Skin epidermis (tissue), 12 donors: Measurements from ENCODE around the gene SEMA4F.

Experiments used
- H3K27ac ChIP-seq, 21 experiments: fragments of 200-600 bp; sonication (generic) in 11 of 21; one replicate each; pipeline ENCODE4 v1.5.0; 2020; ENCODE audit warnings: mild to moderate bottlenecking in 3 of 21, inconsistent platforms in 2 of 21, moderate library complexity in 2 of 21
- H3K4me3 ChIP-seq, 7 experiments: fragments of 200-600 bp; sonication (generic) in 2 of 7; one replicate each; pipeline ENCODE4 v1.5.0; 2020; ENCODE audit warnings: inconsistent platforms in 2 of 7, mild to moderate bottlenecking in 2 of 7, moderate library complexity in 1 of 7

Gene SEMA4F

GRCh38 chr2:74702001-74702715 is 48.1 kb downstream of the SEMA4F start:
- no peak overlapping the region for H3K27ac ChIP-seq
- no peak overlapping the region for H3K4me3 ChIP-seq

GRCh38 chr2:74703373-74703772 is 49.3 kb downstream of the SEMA4F start:
- Histone ChIP-seq H3K27ac (no peak overlapping the region), H3K4me3 (no peak overlapping the region)

GRCh38 chr2:74704216-74704615 is 50.2 kb downstream of the SEMA4F start:
- Histone ChIP-seq H3K27ac (no peak overlapping the region), H3K4me3 (no peak overlapping the region)

DNA sequence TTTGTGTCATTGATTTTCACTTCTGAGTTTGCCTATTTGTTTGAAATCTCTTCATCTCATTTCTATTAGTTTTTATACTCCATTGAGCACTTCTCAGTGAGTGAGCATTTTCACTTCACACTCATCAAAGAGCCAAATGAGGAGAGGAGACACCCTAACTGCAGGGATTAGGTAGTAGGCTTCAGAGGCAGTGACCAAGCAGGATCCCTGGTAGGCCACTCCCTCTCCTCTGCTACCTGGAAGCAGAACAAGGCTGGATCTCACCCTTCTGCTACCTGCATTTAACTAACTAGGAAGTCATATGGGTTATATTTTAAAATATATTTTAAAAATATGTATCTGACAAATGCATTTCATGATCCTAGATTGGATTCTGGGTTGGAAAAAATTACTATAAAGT is 52.7 kb downstream of the SEMA4F start:
- Histone ChIP-seq H3K27ac (no peak overlapping the region), H3K4me3 (no peak overlapping the region)

DNA sequence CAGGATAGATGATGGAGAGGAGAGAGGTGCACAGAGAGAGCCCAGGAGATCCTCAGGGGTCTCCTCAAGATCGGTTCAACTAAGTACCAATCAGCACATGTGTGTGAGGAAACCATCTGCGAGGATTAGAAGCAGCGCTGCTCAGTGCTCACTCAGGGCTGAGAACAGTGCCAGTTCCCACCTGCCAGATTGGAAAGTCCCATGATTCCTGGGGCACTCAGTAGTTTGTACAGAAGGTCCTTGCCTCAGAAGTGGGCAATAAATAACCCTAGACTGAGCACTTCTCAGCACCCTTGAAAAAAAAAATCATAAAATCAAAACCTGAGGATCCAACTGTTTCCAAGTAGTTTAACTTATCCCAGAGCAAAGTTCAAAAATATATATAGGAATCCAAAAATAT is 53.8 kb downstream of the SEMA4F start:
- H3K27ac ChIP-seq = no peak overlapping the region

DNA sequence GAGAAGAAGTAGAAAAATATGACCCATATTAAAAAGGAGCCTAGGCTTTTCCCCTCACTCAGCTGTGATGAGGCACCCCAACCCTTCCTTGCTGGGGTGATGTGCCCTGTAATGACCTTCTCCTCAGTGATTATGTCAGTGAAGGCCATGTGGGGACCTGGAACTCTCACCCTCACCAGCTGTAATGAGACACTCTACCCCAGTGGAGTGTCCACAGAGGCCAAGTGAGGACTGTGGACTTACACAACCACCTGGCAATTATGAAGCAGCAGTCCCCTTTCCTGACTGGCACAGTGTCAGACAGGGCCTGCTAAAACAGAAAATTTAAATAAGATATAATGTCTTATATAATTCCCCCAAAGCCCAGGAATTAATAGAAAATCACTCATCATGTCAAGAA is 54.2 kb downstream of the SEMA4F start:
- no peak overlapping the region for H3K4me3 ChIP-seq
- no peak overlapping the region for H3K27ac ChIP-seq

More for the DNA sequence above, 53.8 kb downstream of the SEMA4F start:
- H3K4me3 ChIP-seq = no peak overlapping the region

GRCh38 chr2:74708883-74709282 is 54.8 kb downstream of the SEMA4F start:
- Histone ChIP-seq H3K4me3 (no peak overlapping the region), H3K27ac (no peak overlapping the region)

DNA sequence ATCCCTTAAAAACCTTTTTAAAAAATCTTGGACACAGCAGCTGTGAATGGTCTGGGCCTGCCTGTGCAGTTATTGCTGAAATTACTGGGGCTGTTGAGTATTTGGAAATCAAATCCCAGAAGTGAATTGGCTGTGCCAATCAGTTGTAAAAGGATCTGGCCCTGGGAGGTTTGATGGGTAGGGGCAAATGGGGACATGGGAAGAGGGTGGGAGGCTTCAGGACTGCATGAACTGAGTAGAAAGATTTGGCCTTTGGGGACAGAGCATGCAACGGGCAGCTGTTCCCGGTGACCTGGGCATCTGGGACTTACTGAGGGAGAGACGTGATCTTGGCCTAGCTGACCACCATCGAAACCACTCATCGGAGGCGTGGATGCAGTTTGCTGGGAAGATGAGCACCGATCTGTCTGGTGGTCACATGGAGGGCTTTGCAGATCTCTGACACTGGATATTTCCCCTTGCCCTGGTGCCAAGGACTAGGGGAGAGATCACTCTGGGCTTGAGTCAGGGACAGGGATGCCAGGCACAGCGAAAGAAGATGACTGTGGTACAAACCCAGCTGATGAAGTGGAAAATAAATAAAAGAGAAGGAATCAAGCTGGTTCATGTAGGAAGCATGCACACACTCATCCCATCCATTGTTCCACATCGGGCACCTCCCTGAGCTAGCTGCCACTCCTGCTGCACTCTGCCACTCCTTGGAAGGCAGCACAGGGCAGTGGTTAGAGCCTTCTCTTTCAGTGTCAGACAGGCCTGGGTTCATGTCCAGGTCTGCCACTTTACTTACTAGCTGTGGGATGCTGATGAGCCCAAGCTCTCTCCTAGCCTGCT is 58.4 kb downstream of the SEMA4F start:
- peak overlapping the region in 4 of 21 experiments; percentile 5 to 64 (median 28) for H3K27ac ChIP-seq
- no peak overlapping the region for H3K4me3 ChIP-seq

- H3K4me3 ChIP-seq = peak overlapping the region in 3 of 7 experiments; percentile 46 to 56 (median 55)
- peak overlapping the region in 3 of 21 experiments; percentile 50 to 77 (median 72) for H3K27ac ChIP-seq
These were observed 60.6 kb downstream of the SEMA4F start for GRCh38 chr2:74714691-74715080.

GRCh38 chr2:74715081-74715791 is 61.2 kb downstream of the SEMA4F start:
- Histone ChIP-seq H3K27ac (peak overlapping the region in 17 of 21 experiments; percentile 16 to 78 (median 60)), H3K4me3 (peak overlapping the region; percentile 31 to 56 (median 52))

DNA sequence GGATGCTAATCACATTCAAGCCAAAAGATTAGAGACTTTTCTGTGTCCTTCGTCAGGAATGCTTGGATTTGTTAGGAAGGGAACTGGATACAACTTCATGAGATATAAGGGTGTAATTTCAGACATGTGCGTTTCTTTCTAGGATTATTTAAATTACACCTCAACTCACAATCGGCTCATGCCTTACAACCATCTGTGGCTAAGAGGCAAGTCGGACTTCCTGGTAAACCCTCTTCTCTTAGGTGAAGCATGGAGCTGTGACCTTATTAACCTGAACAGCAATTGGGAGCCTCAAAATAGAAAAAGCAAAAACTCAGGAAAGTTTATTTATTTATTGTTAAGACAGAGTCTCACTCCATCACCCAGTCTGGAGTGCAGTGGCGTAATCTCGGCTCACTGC is 61.8 kb downstream of the SEMA4F start:
- Histone ChIP-seq H3K4me3 (peak overlapping the region; percentile 31 to 56 (median 52)), H3K27ac (peak overlapping the region in 11 of 21 experiments; percentile 16 to 78 (median 60))

DNA sequence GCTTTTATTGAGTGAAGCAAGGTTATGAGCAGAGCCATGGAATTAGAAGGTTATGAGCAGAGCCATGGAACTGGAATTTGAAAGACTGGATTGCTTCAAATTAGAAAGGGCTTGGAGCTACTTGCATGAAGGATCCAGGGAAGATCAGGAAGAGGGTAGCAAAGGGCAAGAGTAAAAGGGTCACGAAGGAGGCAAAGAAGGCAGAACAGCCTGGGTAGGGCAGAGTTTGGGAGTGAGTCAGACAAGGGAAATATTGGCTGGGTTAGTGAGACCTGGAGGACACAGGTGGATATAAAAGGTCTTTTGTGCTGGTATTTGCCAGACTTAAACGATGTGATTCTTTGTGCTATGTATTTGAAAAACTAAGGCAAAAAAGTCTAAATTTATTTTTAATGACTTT is 65.0 kb downstream of the SEMA4F start:
- peak overlapping the region in 1 of 21 experiments; percentile 23 for H3K27ac ChIP-seq
- H3K4me3 ChIP-seq = no peak overlapping the region

DNA sequence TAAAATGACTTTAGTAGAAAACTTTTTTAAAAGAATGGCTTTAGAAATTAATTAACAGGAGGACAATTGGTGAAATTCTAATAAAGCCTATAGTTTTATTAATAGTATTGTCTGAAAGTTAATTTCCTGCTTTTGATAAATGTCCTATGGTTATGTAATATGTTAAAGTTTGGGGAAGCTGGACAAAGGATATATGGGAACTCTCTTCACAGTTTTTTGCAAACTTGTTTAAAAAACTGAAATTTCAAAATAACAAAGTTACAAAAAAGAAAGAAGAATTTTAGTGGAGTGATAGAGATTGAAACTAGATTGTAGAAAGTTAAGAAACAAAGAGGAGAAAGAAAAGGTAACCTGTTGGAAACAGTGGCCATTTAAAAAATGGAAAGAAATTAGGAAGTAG is 67.3 kb downstream of the SEMA4F start:
- Histone ChIP-seq H3K4me3 (no peak overlapping the region), H3K27ac (no peak overlapping the region)

- no peak overlapping the region for H3K27ac ChIP-seq
- no peak overlapping the region for H3K4me3 ChIP-seq
These were observed 70.4 kb downstream of the SEMA4F start for GRCh38 chr2:74724496-74724895.

DNA sequence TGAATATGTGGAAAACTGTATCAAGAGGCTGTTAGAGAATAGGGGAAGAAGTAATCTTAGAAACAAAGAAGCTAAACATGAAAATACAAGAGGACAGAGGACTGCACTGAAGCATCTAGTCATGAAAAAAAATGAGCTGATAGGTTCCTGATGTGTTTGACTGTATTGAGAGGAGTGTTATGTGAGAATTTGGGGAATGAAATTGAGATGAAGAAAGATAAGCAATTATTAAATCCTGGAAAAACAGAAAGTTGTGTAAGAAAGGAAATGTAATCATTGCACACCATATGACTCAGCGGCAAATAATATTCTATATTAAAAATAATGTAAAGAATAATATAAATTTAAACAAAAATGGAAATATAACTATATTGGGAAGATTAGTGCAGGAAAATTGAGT is 71.2 kb downstream of the SEMA4F start:
- no peak overlapping the region for H3K27ac ChIP-seq
- H3K4me3 ChIP-seq = no peak overlapping the region

DNA sequence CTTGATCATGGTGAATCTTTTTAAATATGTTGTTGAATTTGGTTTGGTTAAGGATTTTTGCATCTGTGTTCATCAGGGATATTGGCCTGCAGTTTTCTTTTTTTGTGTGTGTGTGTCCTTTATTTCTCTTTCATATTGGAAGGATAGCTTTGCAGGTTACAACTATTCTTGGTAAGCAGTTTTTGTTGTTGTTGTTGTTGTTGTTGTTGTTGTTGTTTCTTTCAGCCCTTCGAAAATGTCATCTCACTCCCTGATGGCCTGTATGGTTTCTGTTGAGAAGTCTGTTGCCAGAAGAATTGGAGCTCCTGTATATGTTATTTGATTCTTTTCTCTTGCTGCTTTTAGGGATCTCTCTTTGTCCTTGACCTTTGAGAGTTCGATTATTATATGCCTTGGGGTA is 74.8 kb downstream of the SEMA4F start:
- H3K27ac ChIP-seq = no peak overlapping the region
- no peak overlapping the region for H3K4me3 ChIP-seq

DNA sequence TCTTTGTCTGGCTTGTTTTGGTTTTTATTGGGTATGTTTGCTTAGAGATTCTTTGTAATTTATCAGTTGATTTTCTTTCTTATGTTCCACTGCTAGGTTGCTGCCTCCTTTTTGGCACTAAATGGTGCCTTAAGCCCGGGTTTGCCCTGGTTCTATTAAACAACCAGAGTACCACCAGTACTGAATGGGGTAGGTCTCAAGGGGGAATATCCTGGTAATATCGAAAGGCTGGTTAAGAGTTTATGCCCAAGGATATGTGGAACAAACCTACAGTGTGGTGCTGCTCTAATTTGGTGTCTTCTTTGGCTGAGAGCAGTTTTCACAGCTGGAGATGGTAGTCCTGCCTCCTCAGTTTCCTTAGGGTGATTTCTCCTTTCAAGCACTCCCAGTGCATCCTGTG is 76.5 kb downstream of the SEMA4F start:
- Histone ChIP-seq H3K4me3 (no peak overlapping the region), H3K27ac (no peak overlapping the region)
